ENCODE results near the gene ATP6V0D1.

ATP6V0D1 gene

GRCh38 chr16:67397036-67397801 lies 83.7 kb downstream of the ATP6V0D1 start:
- TF ChIP-seq CTCF (IDR thresholded peaks at IDR 0.05): no peak
- Histone ChIP-seq H3K9me3 (no peaks in the 10 kb centered on the region), H3K36me3 (no peaks in the 10 kb centered on the region), H3K27ac (no peak overlapping the region), H3K4me1 (ENCODE audit: control insufficient read depth in 1 of 2, insufficient read depth in 1 of 2, low read depth in 1 of 2, low read length in 1 of 2) (peaks cover 26 to 30% of the 10 kb centered on the region in 2 experiments), H3K4me3 (ENCODE audit: low read depth in 1 of 2, low read length in 1 of 2) (no peak overlapping the region), H3K27me3 (peaks cover 68% of the 10 kb centered on the region)

- Histone ChIP-seq H3K9me3 (no peaks in the 10 kb centered on the region), H3K4me1 (ENCODE audit: control insufficient read depth in 1 of 2, insufficient read depth in 1 of 2, low read depth in 1 of 2, low read length in 1 of 2) (peaks cover 27 to 34% of the 10 kb centered on the region in 2 experiments), H3K27me3 (peaks cover 74% of the 10 kb centered on the region), H3K36me3 (no peaks in the 10 kb centered on the region), H3K4me3 (ENCODE audit: low read depth in 1 of 2, low read length in 1 of 2) (no peak overlapping the region), H3K27ac (no peak overlapping the region)
- no peak for TF ChIP-seq CTCF (IDR thresholded peaks at IDR 0.05)
Measured at GRCh38 chr16:67396159-67397035, 84.6 kb downstream of the ATP6V0D1 start.

- Histone ChIP-seq H3K4me1 (ENCODE audit: control insufficient read depth in 1 of 2, insufficient read depth in 1 of 2, low read depth in 1 of 2, low read length in 1 of 2) (peaks cover 35 to 42% of the 10 kb centered on the region in 2 experiments), H3K9me3 (no peaks in the 10 kb centered on the region), H3K4me3 (ENCODE audit: low read depth in 1 of 2, low read length in 1 of 2) (no peak overlapping the region), H3K27me3 (peaks cover 74% of the 10 kb centered on the region), H3K27ac (no peak overlapping the region), H3K36me3 (no peaks in the 10 kb centered on the region)
- TF ChIP-seq CTCF (IDR thresholded peaks at IDR 0.05): no peak
Measured at GRCh38 chr16:67395458-67396158, 85.3 kb downstream of the ATP6V0D1 start.

- no peak for TF ChIP-seq CTCF (IDR thresholded peaks at IDR 0.05)
- H3K36me3 ChIP-seq: no peaks in the 10 kb centered on the region
- peaks cover 74% of the 10 kb centered on the region for H3K27me3 ChIP-seq
- H3K4me3 ChIP-seq (ENCODE audit: low read depth in 1 of 2, low read length in 1 of 2): peak overlapping the region; percentile 31 to 49
- no peaks in the 10 kb centered on the region for H3K9me3 ChIP-seq
- H3K4me1 ChIP-seq (ENCODE audit: control insufficient read depth in 1 of 2, insufficient read depth in 1 of 2, low read depth in 1 of 2, low read length in 1 of 2): peaks cover 40 to 47% of the 10 kb centered on the region in 2 experiments
- H3K27ac ChIP-seq: no peak overlapping the region
Measured at GRCh38 chr16:67395105-67395457, 85.9 kb downstream of the ATP6V0D1 start.
